BJ (cell line): ENCODE measurements around the gene GPR87. TPM values are rescaled to one million over a fixed set of nuclear protein-coding genes. Genes with fewer than 3 reads are reported as not detected.

Experiments
- CTCF ChIA-PET: fragments of 350-600 bp; formaldehyde crosslinking; extraction: SDS; loops from one replicate; lab custom pipeline; 2021; ENCODE audit warnings: antibody characterized with exemption, inconsistent platforms; lab: Yijun Ruan, JAX
- POLR2A ChIA-PET: fragments of 300-600 bp; sonication (Branson Sonifier 250); formaldehyde crosslinking; extraction: SDS; loops from one replicate; lab custom pipeline; 2021; ENCODE audit warnings: antibody characterized with exemption; lab: Charles Lee
- DNase-seq: peaks from one replicate; pipeline ENCODE4 v3.0.0-alpha.2; 2011; ENCODE audit warnings: low read depth
- H3K27me3 ChIP-seq: 2 replicates; pipeline ENCODE4 v1.6.0; 2011; ENCODE audit warnings: low read length; ENCODE audit not compliant: control insufficient read depth, insufficient read depth
- H3K36me3 ChIP-seq: 2 replicates; pipeline ENCODE4 v1.5.1; 2011; ENCODE audit warnings: low read length; ENCODE audit not compliant: control insufficient read depth, insufficient read depth
- H3K4me3 ChIP-seq: 2 replicates; pipeline ENCODE4 v1.5.1; 2011; ENCODE audit warnings: low read depth, mild to moderate bottlenecking, control low read depth, low read length
- polyA plus RNA-seq: library from polyadenylated mRNA; depleted of rRNA; stranded (reverse); fragments of >200 nt; gene quantifications from 2 replicates; pipeline ENCODE4 v1.2.3, GENCODE V29; 2011
- TF ChIP-seq, protein P1 (sequence below): IDR thresholded peaks from 2 replicates; pipeline ENCODE4 v1.5.1; 2011; ENCODE audit warnings: low read depth, mild to moderate bottlenecking, control low read depth, inconsistent platforms, low read length, moderate library complexity; ENCODE audit not compliant: insufficient read depth

GPR87 gene
- polyA plus RNA-seq, 1 experiment = not detected

DNA sequence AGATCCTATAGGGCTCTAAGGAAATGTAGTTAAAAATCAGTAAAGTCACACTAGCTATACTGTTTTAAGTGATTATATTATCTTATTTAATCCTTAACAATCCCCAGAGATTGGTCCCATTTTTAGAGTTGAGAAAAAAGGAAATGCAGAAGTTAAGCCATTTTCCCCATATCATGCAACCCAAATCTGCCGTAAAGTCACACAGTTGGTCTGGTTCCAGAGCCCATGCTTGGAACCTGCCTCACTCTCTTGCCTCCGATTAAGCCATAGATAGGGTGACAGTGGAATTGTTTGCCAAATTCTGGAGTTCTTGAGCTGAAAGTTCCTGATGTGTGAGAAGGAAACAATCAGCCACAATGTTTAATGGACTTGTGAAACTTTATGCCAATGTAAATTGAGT lies 15.1 kb upstream of the GPR87 start:
- no peaks in the 10 kb centered on the region for H3K36me3 ChIP-seq
- no peak overlapping the region for H3K4me3 ChIP-seq
- POLR2A ChIA-PET = interaction anchor here (0.7 kb wide), 1 partner anchor 130 kb away, joined by 3 read pairs; no protein-coding TSS in a partner anchor
- no peaks in the 10 kb centered on the region for H3K27me3 ChIP-seq
- CTCF ChIA-PET = interaction anchor here (1.1 to 1.2 kb wide), 2 partner anchors 14 to 44 kb away, joined by 4 to 6 read pairs; no protein-coding TSS in a partner anchor
- TF ChIP-seq, protein P1, sequence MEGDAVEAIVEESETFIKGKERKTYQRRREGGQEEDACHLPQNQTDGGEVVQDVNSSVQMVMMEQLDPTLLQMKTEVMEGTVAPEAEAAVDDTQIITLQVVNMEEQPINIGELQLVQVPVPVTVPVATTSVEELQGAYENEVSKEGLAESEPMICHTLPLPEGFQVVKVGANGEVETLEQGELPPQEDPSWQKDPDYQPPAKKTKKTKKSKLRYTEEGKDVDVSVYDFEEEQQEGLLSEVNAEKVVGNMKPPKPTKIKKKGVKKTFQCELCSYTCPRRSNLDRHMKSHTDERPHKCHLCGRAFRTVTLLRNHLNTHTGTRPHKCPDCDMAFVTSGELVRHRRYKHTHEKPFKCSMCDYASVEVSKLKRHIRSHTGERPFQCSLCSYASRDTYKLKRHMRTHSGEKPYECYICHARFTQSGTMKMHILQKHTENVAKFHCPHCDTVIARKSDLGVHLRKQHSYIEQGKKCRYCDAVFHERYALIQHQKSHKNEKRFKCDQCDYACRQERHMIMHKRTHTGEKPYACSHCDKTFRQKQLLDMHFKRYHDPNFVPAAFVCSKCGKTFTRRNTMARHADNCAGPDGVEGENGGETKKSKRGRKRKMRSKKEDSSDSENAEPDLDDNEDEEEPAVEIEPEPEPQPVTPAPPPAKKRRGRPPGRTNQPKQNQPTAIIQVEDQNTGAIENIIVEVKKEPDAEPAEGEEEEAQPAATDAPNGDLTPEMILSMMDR = no peak
- no peak for DNase-seq

DNA sequence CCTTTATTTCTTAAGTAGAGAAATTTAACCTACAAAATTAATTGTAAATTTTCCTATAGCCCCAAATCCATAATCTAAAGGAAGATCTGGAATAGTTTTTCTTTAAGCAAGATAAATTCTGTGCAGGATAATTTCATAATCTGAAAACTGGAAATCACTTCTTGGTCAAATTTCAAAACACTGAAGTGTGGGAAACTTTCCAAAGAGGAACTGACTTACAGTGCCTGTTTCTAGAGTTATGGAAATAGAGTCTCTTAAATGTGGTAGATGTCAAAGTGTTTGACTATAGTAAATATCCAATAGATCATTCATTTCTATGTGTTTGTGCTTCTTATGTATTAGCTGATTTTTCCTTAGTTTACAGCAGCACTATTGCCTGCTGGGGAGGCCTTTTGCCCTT lies 14.3 kb upstream of the GPR87 start:
- TF ChIP-seq, protein P1 = no peak
- no peaks in the 10 kb centered on the region for H3K27me3 ChIP-seq
- ChIA-PET CTCF (no interaction called here), POLR2A (no interaction called here)
- no peak overlapping the region for H3K4me3 ChIP-seq
- DNase-seq = no peak
- no peaks in the 10 kb centered on the region for H3K36me3 ChIP-seq

DNA sequence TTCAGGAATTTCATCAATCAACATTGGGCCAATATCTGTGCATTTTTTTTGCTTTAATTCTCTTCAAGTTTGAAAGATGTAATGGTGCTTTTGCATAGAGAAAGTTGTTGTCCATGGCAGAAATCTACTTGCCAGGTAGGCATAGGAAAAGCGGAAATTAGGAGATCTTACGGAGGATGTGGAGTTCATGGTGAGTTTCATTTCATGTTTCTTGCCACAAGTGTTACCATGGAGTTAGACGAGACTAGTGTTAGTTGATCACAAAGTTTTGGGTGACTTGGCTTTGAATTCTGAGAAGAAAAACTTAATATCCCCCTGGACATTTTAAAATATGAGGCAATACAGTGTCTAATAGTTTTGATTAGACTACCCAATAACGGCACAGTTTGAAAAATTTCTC lies 13.8 kb upstream of the GPR87 start:
- ChIA-PET CTCF (no interaction called here), POLR2A (no interaction called here)
- H3K4me3 ChIP-seq = no peak overlapping the region
- no peaks in the 10 kb centered on the region for H3K27me3 ChIP-seq
- TF ChIP-seq, protein P1 = no peak
- no peaks in the 10 kb centered on the region for H3K36me3 ChIP-seq
- no peak for DNase-seq

DNA sequence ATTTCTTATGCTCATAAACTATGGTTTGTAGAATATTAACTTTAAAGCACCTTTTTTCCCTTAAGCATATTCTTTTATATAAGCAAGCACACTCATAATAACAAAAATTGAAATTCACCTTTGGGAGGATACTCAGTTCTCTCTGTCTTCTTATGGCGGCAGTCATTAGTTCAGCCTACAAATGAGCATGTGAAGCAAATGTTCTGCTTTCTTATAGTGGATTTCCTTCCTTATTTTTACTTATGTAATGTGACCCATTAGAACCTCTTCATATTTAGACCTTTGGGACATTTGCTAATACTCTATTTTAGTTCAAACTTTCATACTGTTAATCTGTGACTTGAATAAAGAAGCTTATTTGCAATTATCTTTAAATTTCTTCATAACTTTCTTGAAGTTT lies 12.7 kb upstream of the GPR87 start, which contains the start of gene P2RY13:
Gene P2RY13 (minus strand): TSS at position 187 of the 400 bp plus-strand sequence. CDS start 21 bp downstream, at position 166.
- TF ChIP-seq, protein P1 = no peak
- H3K4me3 ChIP-seq = no peak within 1 kb of the TSS
- CTCF ChIA-PET = interaction anchor here (1.2 to 3.3 kb wide), 4 partner anchors 17 to 110 kb away, joined by 3 to 17 read pairs (median 10); no protein-coding TSS in a partner anchor
- no peaks in the 10 kb centered on the region for H3K27me3 ChIP-seq
- no peak for DNase-seq
- POLR2A ChIA-PET = no interaction called here
- no peaks in the 10 kb centered on the region for H3K36me3 ChIP-seq

DNA sequence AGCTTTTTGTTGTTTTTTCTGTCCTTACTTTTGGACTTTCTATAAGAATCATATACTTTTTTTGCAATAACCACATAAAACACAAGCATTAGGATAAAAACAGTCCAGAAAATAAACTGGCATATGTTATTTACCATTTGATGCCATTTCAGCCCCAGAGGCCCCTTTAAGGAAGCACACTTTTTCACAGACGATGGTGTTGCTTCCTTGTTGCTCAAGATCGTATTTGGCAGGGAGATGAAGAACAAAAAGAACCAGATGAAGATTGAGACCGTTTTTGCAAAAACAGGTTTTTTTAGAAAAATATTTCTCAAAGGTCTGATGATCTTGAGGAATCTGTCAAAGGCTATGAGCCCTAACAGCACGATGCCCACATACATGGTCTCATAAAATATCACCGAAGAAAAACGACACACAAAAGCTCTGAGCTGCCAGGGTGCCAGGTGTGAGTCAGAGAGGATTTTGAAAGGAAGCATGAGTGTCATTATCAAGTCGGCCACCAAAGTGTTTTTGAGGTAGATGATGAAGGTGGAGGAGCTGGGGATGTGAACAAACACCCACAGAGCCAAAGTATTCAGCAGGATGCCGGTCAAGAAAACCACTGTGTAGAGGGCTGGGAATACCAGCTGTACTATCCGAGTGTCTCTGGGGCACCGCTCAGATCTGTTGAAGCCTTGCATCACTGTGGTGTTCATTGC lies 11.8 kb upstream of the GPR87 start:
- DNase-seq = no peak
- ChIA-PET CTCF (interaction anchor here (0.6 to 3.3 kb wide), 14 partner anchors 10 to 1156 kb away, joined by 3 to 17 read pairs (median 3); no protein-coding TSS in a partner anchor), POLR2A (interaction anchor here (0.6 kb wide), 1 partner anchor 831 kb away, joined by 6 read pairs; no protein-coding TSS in a partner anchor)
- no peak overlapping the region for H3K4me3 ChIP-seq
- no peaks in the 10 kb centered on the region for H3K27me3 ChIP-seq
- TF ChIP-seq, protein P1 = no peak
- no peaks in the 10 kb centered on the region for H3K36me3 ChIP-seq
